RCC 7860 (cell line): ENCODE data around the gene ZNF561.
"Not testable (repeated sequence)": the region's sequence is repeated elsewhere in the genome, so short reads cannot be mapped to it uniquely, and the experiment has no call there.

Source experiments
- DNase-seq: peaks from one replicate; pipeline ENCODE4 v3.0.0-alpha.2; 2015; ENCODE audit warnings: low spot score
- FAIRE-seq: peaks from 2 replicates; lab custom pipeline; 2012; peaks lifted over from hg19 to GRCh38; lab: Jason Lieb, UNC

Gene ZNF561

GRCh38 chr19:9582081-9582725, 38.8 kb downstream of the ZNF561 start:
- not testable (repeated sequence) for DNase-seq, FAIRE-seq

GRCh38 chr19:9580728-9581127, 40.3 kb downstream of the ZNF561 start:
- FAIRE-seq (no peak), DNase-seq (no peak)

- FAIRE-seq, result no peak
- no peak for DNase-seq
Measured at GRCh38 chr19:9570255-9570654, 50.8 kb downstream of the ZNF561 start.

GRCh38 chr19:9566729-9567128, 54.3 kb downstream of the ZNF561 start:
- FAIRE-seq (no peak), DNase-seq (no peak)

GRCh38 chr19:9565900-9566705, 54.9 kb downstream of the ZNF561 start:
- no peak for FAIRE-seq
- DNase-seq, result peak; percentile 13
